IPS DF 6.9 (cell line): ENCODE data around the gene ZDHHC18.
"Not testable (repeated sequence)": the region's sequence is repeated elsewhere in the genome, so short reads cannot be mapped to it uniquely, and the experiment has no call there.

Experiments used
- DNase-seq: peaks from one replicate; pipeline ENCODE4 v3.0.0-alpha.2; 2013; ENCODE audit warnings: low read depth, low spot score
- H3K27ac ChIP-seq: one replicate; pipeline ENCODE4 v1.5.1; 2013; ENCODE audit warnings: low read length, control low read depth
- H3K27me3 ChIP-seq: 2 replicates; pipeline ENCODE4 v1.6.1; 2013; ENCODE audit warnings: mild to moderate bottlenecking, low read length; ENCODE audit not compliant: control insufficient read depth, insufficient read depth
- H3K36me3 ChIP-seq: 2 replicates; pipeline ENCODE4 v1.6.1; 2013; ENCODE audit warnings: low read length; ENCODE audit not compliant: control insufficient read depth, insufficient read depth
- H3K4me1 ChIP-seq: 2 replicates; pipeline ENCODE4 v1.6.1; 2013; ENCODE audit warnings: low read length; ENCODE audit not compliant: control insufficient read depth, insufficient read depth
- H3K4me3 ChIP-seq: 2 replicates; pipeline ENCODE4 v1.5.1; 2013; ENCODE audit warnings: mild to moderate bottlenecking, low read length
- H3K9me3 ChIP-seq: 2 replicates; pipeline ENCODE4 v1.6.1; 2013; ENCODE audit warnings: low read length, inconsistent platforms; ENCODE audit not compliant: control insufficient read depth, insufficient read depth
- WGBS: extraction: QIAGEN DNeasy Blood & Tissue Kit; methylation state at CpG from one replicate; pipeline ENCODE4 v1.1.7; 2013; ENCODE audit warnings: mixed read lengths, missing lambda C conversion rate; ENCODE audit not compliant: insufficient read length, insufficient coverage; 5-methylcytosine and 5-hydroxymethylcytosine counted together

ZDHHC18 gene

GRCh38 chr1:26833432-26834405 is 7.2 kb downstream of the ZDHHC18 start:
- WGBS: no CpG with 5 or more reads among the region's 23 CpGs
- Histone ChIP-seq H3K9me3 (no peaks in the 10 kb centered on the region), H3K4me3 (no peak overlapping the region), H3K27me3 (no peaks in the 10 kb centered on the region), H3K36me3 (peaks cover 8% of the 10 kb centered on the region; the same call in 1 of the 2 replicates), H3K4me1 (no peaks in the 10 kb centered on the region), H3K27ac (no peak overlapping the region)
- DNase-seq: no peak

- H3K4me1 ChIP-seq, DNase-seq, H3K4me3 ChIP-seq, H3K36me3 ChIP-seq, H3K27me3 ChIP-seq, H3K9me3 ChIP-seq, H3K27ac ChIP-seq: not testable (repeated sequence)
- no CpG with 5 or more reads among the region's 5 CpGs for WGBS
Observed at GRCh38 chr1:26837665-26838064, 11.2 kb downstream of the ZDHHC18 start.

- WGBS: no CpG with 5 or more reads among the region's 8 CpGs
- H3K4me3 ChIP-seq: no peak overlapping the region
- H3K27me3 ChIP-seq: no peaks in the 10 kb centered on the region
- peaks cover 5% of the 10 kb centered on the region; the same call in 1 of the 2 replicates for H3K36me3 ChIP-seq
- H3K9me3 ChIP-seq: no peaks in the 10 kb centered on the region
- H3K4me1 ChIP-seq: no peaks in the 10 kb centered on the region
- H3K27ac ChIP-seq: no peak overlapping the region
- no peak for DNase-seq
Observed at GRCh38 chr1:26838474-26839338, 12.2 kb downstream of the ZDHHC18 start.

- Histone ChIP-seq H3K9me3 (no peaks in the 10 kb centered on the region), H3K4me3 (no peak overlapping the region), H3K36me3 (0 out of 2 replicates have a peak, but pooled peaks cover 3% of the 10 kb centered on the region), H3K27me3 (no peaks in the 10 kb centered on the region), H3K27ac (no peak overlapping the region), H3K4me1 (no peaks in the 10 kb centered on the region)
- DNase-seq: no peak
- no CpG with 5 or more reads among the region's 1 CpG for WGBS
Observed at GRCh38 chr1:26839339-26839722, 12.8 kb downstream of the ZDHHC18 start.

GRCh38 chr1:26839779-26840178 is 13.3 kb downstream of the ZDHHC18 start:
- DNase-seq: no peak
- H3K4me3 ChIP-seq: no peak overlapping the region
- H3K4me1 ChIP-seq: no peaks in the 10 kb centered on the region
- no peaks in the 10 kb centered on the region for H3K27me3 ChIP-seq
- H3K9me3 ChIP-seq: no peaks in the 10 kb centered on the region
- H3K36me3 ChIP-seq: 0 out of 2 replicates have a peak, but pooled peaks cover 3% of the 10 kb centered on the region
- H3K27ac ChIP-seq: no peak overlapping the region
- WGBS: no CpG with 5 or more reads among the region's 6 CpGs

GRCh38 chr1:26844424-26845196 is 18.1 kb downstream of the ZDHHC18 start:
- H3K9me3 ChIP-seq: no peaks in the 10 kb centered on the region

GRCh38 chr1:26847826-26848225 is 21.3 kb downstream of the ZDHHC18 start:
- not testable (repeated sequence) for H3K4me1 ChIP-seq, H3K9me3 ChIP-seq, H3K27ac ChIP-seq, H3K4me3 ChIP-seq, DNase-seq, H3K27me3 ChIP-seq
- peaks cover 18% of the 10 kb centered on the region for H3K36me3 ChIP-seq
- no CpG with 5 or more reads among the region's 6 CpGs for WGBS

More at GRCh38 chr1:26844424-26845196, 18.1 kb downstream of the ZDHHC18 start:
- Histone ChIP-seq H3K27ac (no peak overlapping the region), H3K27me3 (no peaks in the 10 kb centered on the region), H3K4me1 (no peaks in the 10 kb centered on the region), H3K4me3 (no peak overlapping the region), H3K36me3 (0 out of 2 replicates have a peak, but pooled peaks cover 3% of the 10 kb centered on the region)
- no peak for DNase-seq
- WGBS: no CpG with 5 or more reads among the region's 13 CpGs

GRCh38 chr1:26848499-26848898 is 22.0 kb downstream of the ZDHHC18 start:
- WGBS: no CpG with 5 or more reads among the region's 10 CpGs
- H3K27ac ChIP-seq: no peak overlapping the region

GRCh38 chr1:26848941-26849774 is 22.7 kb downstream of the ZDHHC18 start:
- Histone ChIP-seq H3K4me1 (no peaks in the 10 kb centered on the region), H3K36me3 (peaks cover 18% of the 10 kb centered on the region), H3K4me3 (no peak overlapping the region), H3K27me3 (no peaks in the 10 kb centered on the region), H3K9me3 (no peaks in the 10 kb centered on the region), H3K27ac (no peak overlapping the region)
- DNase-seq: no peak
- no CpG with 5 or more reads among the region's 10 CpGs for WGBS

More at GRCh38 chr1:26848499-26848898, 22.0 kb downstream of the ZDHHC18 start:
- peaks cover 18% of the 10 kb centered on the region for H3K36me3 ChIP-seq
- no peaks in the 10 kb centered on the region for H3K4me1 ChIP-seq
- H3K27me3 ChIP-seq: no peaks in the 10 kb centered on the region
- H3K4me3 ChIP-seq: no peak overlapping the region
- no peak for DNase-seq
- no peaks in the 10 kb centered on the region for H3K9me3 ChIP-seq
